ENCODE measurements around the gene CACNA1A. TPM values are rescaled to one million over a fixed set of nuclear protein-coding genes. Genes with fewer than 3 reads are reported as not detected.
A peak's percentile ranks its signal among the peaks of the same experiment; 100 is the strongest.

The CACNA1A gene
- total RNA-seq, 1 experiment from 2014 or later = 0.86 TPM

GRCh38 chr19:13493516-13494310, 12.6 kb downstream of the CACNA1A start:
- DNase-seq (ENCODE audit: low read depth) = no peak

DNA sequence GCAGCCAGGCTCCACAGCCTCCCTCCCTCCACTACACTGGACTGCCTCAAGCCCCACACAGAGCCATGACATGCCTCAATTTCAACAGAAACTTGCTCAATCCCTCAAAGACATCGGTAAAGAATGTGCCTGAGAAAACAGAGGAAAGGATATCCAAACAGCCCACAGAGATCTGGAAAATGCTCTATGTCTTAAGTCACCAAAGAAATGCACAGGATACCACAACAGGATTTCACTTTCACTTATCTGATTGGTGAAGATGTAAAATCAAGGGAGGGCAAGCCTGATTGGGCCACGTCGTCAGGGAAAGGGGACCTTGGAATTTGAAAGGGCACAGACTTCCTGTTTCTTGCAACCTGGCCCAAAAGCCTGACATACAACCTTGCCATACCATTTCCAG, 14.2 kb downstream of the CACNA1A start:
- peak; percentile 14 for DNase-seq (ENCODE audit: low read depth)

DNA sequence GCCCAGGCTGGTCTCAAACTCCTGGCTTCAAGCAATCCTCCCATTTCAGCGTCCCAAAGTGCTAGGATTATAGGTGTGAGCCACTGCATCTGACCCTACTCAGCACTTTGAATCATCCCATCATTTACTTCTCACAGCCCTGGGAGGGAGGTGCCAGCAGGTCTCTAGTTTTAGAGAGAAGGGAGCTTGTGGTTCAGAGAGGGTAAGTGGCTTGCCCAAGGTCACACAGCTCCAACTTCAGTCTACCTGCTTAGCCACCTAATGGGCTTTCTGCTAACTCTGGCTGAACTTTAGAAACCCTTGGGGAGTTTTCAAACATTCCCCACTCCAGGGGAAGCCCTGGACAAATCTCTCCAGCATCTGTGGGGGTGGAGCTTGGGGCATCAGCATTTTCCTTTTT, 18.3 kb downstream of the CACNA1A start:
- no peak for DNase-seq (ENCODE audit: low read depth)

DNA sequence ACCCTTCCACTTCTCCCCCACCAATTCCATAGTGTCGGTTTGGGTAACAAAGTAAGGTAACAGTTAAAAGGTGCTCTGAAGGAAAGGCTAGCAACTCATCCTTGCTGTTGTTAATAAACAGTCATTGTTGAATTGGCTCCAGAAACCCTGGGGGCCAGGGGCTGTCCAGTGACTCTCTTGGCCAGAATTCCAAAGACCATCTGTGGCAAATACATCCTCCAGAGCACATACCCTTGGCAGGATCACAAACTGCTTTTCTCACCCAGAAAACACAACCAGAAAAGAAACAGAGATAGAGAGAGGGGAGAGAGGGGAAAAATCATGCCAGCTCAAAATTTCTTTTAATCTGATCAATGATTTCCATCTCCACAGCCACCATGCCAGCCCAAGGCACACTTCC, 22.1 kb downstream of the CACNA1A start:
- DNase-seq (ENCODE audit: low read depth) = no peak

DNA sequence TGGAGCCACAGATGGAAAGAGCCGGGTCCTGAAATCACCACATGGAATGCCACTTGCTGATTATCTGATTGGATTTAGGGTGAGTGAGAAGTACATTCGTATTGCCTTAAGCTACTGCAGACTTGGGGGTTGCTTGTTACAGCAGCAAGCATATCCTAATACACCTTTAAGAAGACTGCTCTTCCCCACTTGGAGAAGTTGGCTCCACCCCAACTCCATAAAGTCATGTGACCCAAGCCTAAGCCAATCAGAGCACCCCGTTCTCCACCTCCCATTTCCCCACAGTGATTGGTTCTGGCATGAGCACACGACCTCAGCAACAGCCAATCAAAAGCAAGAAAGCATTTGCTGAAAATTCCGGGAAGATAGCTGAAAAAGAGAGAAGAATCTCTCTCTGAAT, 23.1 kb downstream of the CACNA1A start:
- DNase-seq (ENCODE audit: low read depth) = peak; percentile 6

GRCh38 chr19:13478576-13478975, 27.7 kb downstream of the CACNA1A start:
- DNase-seq (ENCODE audit: low read depth) = no peak

GRCh38 chr19:13476071-13476470, 30.2 kb downstream of the CACNA1A start:
- DNase-seq (ENCODE audit: low read depth) = no peak

DNA sequence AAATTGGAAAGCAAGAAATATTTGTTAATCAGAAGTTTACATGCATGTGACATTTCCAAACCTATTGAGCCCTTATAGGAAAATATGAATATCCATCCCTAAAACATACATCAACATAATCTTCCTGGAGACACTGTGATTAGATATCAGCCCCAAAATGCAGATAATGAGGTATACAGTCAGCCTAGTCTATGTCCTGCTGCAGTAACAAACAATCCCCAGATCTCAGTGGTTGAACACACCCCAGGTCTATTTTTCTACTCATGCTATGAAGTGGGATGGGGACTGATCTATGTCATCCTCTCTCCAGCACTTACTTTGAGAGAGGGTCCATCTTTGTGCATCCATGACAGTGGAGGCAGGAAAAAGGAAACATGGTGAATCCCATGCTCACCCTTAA, 31.2 kb downstream of the CACNA1A start:
- no peak for DNase-seq (ENCODE audit: low read depth)

GRCh38 chr19:13466697-13467096, 39.6 kb downstream of the CACNA1A start:
- DNase-seq (ENCODE audit: low read depth) = no peak

DNA sequence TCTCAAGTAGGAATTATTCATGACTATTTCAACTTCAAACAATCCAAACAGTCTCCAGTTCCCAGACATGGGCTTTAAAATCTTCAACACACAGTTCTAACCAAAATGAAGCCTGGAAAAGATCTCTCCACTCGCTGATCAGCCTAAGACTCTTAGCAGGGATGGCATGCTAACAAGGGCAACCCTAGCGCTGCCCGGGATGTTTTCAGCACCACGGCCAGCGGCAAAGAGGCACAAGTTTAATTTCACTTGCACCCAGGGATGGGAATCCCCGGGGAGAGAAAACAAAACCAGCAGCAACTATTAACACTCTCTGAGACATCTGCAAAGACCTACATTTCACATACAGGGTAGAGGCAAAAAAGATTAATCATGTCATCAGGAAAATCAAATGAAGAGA, 43.0 kb downstream of the CACNA1A start:
- peak; percentile 11 for DNase-seq (ENCODE audit: low read depth)

DNA sequence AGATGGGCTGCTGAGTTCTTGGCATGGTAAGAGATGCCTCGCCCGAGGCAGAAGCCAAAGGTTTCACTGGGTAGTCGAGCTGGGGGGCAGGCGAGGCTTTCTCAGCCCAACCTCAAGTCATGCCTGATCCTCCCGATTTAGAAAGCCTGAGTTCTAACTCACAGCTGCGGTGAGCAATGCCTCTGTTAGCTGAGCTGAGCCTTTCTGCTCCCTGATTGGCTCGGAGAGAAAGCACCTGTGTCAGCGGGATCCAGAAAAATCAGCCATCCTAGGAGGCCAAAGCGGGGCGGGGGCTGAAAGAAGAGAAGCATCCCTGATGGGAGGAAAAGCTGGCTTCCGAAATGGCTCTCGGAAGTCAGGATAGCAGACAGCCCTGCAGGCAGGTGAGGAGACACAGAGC, 44.7 kb downstream of the CACNA1A start:
- no peak for DNase-seq (ENCODE audit: low read depth)

DNA sequence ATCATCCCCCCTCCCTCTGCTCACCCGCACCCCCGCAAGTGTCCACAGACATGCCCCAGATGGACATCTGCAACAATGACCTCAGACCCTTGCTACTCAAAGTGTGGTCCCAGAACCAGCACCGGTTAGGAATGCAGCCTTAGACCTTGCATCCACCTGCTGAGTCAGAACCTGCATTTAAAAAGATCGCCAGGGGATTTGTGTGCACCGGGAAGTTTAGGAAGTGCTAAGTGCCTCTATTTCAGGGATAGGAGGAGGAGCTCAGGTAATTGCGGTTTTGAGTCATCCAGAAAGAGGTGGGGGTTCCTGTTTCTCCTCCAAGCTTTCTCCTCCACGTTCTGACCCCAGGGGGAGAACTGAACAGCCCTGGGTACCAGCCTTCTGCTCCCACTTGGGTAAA, 46.2 kb downstream of the CACNA1A start:
- no peak for DNase-seq (ENCODE audit: low read depth)

DNA sequence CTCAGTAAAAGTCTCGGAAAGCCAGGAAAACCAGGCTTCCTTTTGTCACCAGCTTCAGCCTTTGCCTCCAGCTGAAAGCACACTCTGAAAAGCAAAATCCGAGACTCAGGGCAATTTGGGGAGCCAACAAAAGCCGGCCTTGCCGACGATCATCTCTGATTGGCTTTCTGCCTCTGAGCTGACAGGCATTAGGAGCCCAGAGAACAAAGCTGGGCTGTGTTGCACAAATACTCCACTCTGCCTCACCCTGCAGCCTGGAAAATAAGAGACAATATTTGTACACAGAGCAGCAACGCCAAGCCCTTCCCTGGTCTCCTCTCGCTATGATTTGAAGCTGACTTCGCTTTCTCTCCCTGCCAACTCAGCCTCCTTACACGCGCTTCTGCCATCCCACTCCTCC, 46.9 kb downstream of the CACNA1A start:
- no peak for DNase-seq (ENCODE audit: low read depth)

GRCh38 chr19:13451434-13451995, 54.8 kb downstream of the CACNA1A start:
- DNase-seq (ENCODE audit: low read depth) = no peak

GRCh38 chr19:13447978-13448377, 58.3 kb downstream of the CACNA1A start:
- DNase-seq (ENCODE audit: low read depth) = no peak

DNA sequence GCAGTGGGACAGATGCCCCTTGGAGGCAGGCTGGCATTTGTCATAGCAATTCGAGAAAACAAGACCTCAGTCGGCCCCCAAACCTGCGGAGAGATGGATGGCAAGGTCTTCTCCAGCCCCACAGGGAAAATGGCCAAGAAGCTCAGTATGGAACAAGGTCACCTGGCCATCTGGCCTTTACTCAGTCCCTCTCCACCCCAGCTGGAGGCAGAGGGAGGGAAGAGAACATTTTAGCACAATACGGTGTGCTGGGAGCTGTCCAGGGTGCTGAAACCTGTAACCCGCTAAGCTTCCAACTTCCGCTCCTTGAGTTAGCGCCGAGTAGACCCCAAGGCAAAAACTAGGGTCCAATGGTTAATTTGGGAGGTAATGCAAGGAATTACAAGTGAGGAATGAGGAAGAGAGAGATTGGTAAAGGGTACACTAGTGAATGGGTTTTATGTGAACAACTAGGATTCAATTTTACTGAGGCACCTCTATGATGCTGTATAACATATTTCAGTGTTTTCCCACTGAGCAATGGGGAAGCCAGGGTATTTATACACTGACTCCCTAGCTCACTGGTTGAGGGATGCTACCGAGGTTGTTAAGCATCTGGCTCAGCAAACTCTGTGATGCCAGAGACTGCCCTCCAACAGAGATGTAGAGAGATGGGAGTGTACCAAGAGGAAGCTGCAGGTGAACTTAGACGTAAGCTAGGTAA, 64.3 kb downstream of the CACNA1A start:
- peak; percentile 25 for DNase-seq (ENCODE audit: low read depth)

DNA sequence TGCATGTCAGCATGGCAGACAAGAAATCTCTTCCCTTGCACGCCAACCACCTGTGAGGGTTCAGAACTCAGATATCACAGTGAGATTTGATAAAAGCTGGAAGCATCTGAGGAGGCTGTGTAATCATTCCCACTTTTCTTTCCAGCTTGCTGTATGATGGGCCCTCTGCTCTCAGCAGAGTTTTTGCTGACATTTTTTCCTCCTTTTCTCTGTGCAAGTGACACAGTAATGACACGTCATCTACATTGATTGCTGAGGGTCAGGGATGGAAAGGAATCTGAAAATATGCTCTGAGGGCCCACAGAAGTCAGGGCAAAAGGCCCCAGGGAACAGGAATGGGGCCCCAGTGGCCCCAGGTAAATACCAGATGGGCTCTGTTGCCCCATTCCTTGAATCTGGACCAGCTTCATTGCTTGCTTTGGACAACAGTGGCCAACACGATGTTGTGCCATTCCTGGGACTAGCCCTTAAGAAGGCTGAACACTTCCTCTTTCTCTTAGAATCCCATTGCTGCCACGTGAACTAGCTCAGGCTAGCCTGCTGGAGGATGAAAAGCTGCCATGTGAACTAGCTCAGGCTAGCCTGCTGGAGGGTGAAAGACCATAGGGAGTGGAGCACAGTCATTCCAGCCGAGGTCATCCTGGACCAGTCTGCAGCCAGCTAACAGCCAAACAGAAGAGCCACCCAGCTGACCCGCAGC, 68.2 kb downstream of the CACNA1A start:
- no peak for DNase-seq (ENCODE audit: low read depth)

GRCh38 chr19:13436352-13436751, 69.9 kb downstream of the CACNA1A start:
- no peak for DNase-seq (ENCODE audit: low read depth)

DNA sequence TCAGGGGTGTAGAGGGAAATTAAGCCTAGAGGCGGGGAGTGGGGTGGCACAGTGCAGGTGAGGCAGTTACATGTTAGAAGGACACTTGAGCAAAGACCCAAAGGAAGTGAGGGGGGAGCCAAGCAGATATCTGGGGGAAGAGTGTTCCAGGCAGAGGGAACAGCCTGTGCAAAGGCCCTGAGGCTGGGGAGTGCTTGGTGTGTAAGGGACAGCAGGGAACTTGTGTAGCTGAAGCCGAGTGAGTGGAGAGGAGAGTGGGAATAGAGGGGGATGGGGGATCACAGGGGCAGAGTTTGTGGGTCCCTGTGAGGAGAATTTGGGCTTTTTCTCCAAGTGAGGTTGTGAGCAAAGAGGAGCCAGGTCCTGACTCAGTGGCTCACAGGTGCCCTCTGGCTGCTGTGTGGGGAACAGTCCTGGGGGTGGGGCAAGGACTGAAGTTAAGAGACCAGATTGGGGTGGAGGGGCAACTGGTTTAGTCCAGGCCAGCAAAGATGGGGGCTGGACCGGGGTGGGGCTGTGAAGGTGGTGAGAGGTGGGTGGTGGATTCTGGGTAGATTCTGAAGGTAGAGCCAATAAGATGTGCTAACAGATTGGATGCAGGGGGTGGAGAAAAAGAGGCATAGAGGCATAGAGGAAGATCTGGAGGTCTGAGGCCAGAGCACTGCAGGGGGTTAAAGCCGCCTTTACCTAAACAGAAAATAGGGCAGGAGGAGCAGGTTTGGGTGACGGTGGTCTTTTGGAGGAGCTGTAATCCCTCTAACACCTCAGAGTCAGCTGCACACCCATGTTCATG, 75.3 kb downstream of the CACNA1A start:
- DNase-seq (ENCODE audit: low read depth) = peak; percentile 37

DNA sequence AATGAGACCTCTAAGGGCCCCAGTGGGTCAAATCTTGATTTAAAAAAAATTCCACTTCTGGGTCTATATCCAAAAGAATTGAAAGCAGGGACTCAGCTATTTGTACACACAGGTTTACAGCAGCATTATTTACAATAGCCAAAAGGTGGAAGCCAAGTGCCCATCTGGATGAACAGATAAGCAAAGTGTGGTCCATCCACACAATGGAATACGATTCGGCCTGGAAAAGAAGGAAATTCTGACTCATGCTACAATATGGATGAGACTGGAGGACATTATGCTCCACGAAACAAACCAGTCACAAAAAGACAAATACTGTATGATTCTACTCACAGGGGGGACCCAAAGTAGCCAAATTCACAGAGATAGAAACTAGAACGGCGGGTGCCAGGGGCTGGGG, 76.7 kb downstream of the CACNA1A start:
- no peak for DNase-seq (ENCODE audit: low read depth)

GRCh38 chr19:13428352-13428751, 77.9 kb downstream of the CACNA1A start:
- peak; percentile 5 for DNase-seq (ENCODE audit: low read depth)

Data from LHCN-M2 (cell line).